ENCODE measurements around the gene RBMS3.
"Not testable (repeated sequence)": the region's sequence is repeated elsewhere in the genome, so short reads cannot be mapped to it uniquely, and the experiment has no call there.

Gene RBMS3

GRCh38 chr3:29280404-29281093, at the start of gene RBMS3:
Gene RBMS3 (plus strand): TSS chr3:29281071.
- Mint-ChIP-seq H3K27ac (peak within 1 kb of the TSS; percentile 96 to 98 (median 98)), H3K4me1 (peaks cover 37% of the 10 kb centered on the region), H3K27me3 (ENCODE audit: low read depth) (no peaks in the 10 kb centered on the region), H3K4me3 (peak within 1 kb of the TSS; percentile 87 to 96 (median 88)), H3K36me3 (ENCODE audit: low read depth) (no peaks in the 10 kb centered on the region), H3K9me3 (no peaks in the 10 kb centered on the region)
- TF ChIP-seq, protein P1, sequence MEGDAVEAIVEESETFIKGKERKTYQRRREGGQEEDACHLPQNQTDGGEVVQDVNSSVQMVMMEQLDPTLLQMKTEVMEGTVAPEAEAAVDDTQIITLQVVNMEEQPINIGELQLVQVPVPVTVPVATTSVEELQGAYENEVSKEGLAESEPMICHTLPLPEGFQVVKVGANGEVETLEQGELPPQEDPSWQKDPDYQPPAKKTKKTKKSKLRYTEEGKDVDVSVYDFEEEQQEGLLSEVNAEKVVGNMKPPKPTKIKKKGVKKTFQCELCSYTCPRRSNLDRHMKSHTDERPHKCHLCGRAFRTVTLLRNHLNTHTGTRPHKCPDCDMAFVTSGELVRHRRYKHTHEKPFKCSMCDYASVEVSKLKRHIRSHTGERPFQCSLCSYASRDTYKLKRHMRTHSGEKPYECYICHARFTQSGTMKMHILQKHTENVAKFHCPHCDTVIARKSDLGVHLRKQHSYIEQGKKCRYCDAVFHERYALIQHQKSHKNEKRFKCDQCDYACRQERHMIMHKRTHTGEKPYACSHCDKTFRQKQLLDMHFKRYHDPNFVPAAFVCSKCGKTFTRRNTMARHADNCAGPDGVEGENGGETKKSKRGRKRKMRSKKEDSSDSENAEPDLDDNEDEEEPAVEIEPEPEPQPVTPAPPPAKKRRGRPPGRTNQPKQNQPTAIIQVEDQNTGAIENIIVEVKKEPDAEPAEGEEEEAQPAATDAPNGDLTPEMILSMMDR (IDR thresholded peaks at IDR 0.05; ENCODE audit: unreplicated experiment in 3 of 3) = peak; percentile 58 to 61 (median 60)

DNA sequence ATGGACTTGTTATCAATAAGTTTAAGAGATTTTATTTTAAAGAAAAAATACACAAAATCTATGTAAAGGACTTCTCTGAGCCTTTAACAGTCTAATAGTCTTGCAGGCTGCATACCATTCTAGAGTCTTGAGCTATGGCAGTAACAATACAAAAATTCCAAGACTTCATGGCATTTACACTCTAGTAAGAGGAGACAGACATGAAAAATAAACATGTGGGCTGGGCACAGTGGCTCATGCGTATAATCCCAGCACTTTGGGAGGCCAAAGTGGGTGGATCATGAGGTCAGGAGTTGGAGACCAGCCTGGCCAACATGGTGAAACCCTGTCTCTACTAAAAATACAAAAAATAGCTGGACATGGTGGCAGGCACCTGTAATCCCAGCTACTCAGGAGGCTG, 47.7 kb upstream of the RBMS3 start:
- not testable (repeated sequence) for H3K4me3 Mint-ChIP-seq; H3K27me3 Mint-ChIP-seq (ENCODE audit: low read depth); H3K27ac Mint-ChIP-seq; H3K4me1 Mint-ChIP-seq; H3K36me3 Mint-ChIP-seq (ENCODE audit: low read depth)
- H3K9me3 Mint-ChIP-seq = peaks cover 15% of the 10 kb centered on the region

DNA sequence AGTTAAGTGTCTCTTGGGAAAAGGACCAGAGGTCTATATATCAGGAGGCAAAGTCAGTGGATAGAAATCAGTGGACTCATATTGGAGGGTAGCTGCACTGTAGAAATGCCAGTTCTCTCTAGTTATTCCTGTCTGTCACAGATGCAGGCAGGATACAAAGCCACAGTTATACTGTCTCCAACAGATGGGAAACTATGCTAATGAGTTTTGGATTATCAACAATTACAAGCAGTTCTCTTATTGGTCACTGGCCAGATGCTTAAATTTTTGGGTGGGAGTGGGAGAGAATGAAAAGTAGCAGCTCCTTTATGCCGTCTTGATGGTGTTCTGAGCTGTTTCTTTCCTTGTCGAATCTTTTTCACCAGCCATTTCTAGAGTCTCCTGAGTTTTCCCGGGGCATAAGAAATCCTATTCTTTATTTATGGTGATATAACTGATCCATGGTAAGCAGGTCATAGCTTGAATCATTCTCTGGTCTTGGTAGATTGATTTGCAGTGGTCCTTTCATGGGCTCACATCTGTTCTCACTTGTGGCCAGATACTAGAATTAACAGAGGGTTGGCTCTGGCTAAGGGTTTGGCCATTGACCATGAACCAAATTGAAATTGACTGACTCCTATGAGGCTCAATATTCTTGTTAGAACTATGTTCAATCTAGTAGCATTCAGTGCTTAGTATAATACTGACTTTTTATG, 44.6 kb upstream of the RBMS3 start:
- Mint-ChIP-seq H3K36me3 (ENCODE audit: low read depth) (no peaks in the 10 kb centered on the region), H3K27me3 (ENCODE audit: low read depth) (no peaks in the 10 kb centered on the region), H3K27ac (no peak overlapping the region), H3K9me3 (peaks cover 11% of the 10 kb centered on the region), H3K4me3 (no peak overlapping the region), H3K4me1 (peaks cover 6% of the 10 kb centered on the region)
- TF ChIP-seq, protein P1 (IDR thresholded peaks at IDR 0.05; ENCODE audit: unreplicated experiment in 3 of 3) = no peak

DNA sequence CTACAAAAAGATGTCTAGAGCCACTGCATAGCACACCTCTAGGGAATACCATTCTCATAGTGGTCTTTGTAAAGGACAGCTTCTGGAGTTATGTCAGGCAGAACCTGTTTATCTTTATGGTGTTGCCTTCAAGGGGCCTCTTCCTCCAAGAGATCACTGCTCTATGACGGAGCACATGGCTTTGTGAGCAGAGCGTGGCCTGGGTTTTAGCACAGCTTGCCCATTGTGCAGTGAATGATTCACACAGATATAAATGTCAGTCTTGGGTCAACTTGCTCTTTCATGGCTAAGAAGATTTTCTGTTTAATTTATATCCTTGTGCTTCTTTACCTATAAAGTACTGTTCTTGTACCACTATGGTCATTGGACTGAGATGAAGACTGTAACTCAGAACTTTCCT, 41.5 kb upstream of the RBMS3 start:
- Mint-ChIP-seq H3K36me3 (ENCODE audit: low read depth) (no peaks in the 10 kb centered on the region), H3K27ac (no peak overlapping the region), H3K9me3 (peaks cover 8% of the 10 kb centered on the region), H3K4me1 (peaks cover 19% of the 10 kb centered on the region), H3K4me3 (no peak overlapping the region), H3K27me3 (ENCODE audit: low read depth) (no peaks in the 10 kb centered on the region)
- TF ChIP-seq, protein P1 (IDR thresholded peaks at IDR 0.05; ENCODE audit: unreplicated experiment in 3 of 3) = no peak

DNA sequence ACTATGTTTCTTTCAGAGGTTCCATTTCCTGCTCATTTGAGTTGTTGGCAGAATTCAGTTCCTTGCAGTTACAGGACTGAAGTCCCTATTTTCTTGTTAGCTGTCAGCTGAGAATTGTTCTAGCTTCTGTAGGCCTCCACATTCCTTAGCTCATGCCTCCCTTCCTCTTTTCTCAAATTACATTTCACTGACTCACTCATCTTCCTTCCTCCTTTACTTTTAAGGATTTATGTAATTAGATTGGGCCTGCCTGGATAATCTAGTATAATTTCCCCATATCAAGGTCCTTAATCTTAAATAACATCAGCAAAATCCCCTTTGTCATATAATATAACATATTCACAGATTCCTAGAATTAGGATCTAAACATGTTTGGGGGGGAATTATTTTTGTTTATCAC, 40.6 kb upstream of the RBMS3 start:
- peaks cover 6% of the 10 kb centered on the region for H3K9me3 Mint-ChIP-seq
- H3K4me1 Mint-ChIP-seq = peaks cover 19% of the 10 kb centered on the region
- H3K27ac Mint-ChIP-seq = no peak overlapping the region
- TF ChIP-seq, protein P1 (IDR thresholded peaks at IDR 0.05; ENCODE audit: unreplicated experiment in 3 of 3) = no peak
- no peak overlapping the region for H3K4me3 Mint-ChIP-seq
- no peaks in the 10 kb centered on the region for H3K27me3 Mint-ChIP-seq (ENCODE audit: low read depth)
- H3K36me3 Mint-ChIP-seq (ENCODE audit: low read depth) = no peaks in the 10 kb centered on the region

DNA sequence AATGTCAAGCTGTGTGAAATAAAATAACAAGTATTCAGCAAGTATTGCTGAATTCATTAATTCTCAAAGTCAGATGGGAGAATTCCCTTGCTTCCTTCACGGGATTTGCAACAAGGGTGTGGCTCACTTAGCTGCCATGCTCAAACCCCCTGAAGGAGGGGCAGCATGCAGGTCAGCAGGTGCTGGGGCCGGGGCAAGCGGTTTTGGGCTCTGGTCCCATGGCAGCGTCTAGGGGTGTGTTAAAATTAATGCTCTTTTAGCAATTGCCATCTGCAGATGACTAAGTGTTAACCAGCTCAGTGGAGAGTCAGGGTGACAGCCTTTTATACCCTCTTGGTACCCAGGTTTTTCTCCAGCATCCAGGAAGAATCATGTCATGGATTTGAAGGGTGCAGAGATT, 40.0 kb upstream of the RBMS3 start:
- TF ChIP-seq, protein P1 (IDR thresholded peaks at IDR 0.05; ENCODE audit: unreplicated experiment in 3 of 3) = no peak
- no peak overlapping the region for H3K4me3 Mint-ChIP-seq
- H3K27ac Mint-ChIP-seq = no peak overlapping the region
- H3K36me3 Mint-ChIP-seq (ENCODE audit: low read depth) = no peaks in the 10 kb centered on the region
- H3K4me1 Mint-ChIP-seq = peaks cover 19% of the 10 kb centered on the region
- H3K9me3 Mint-ChIP-seq = peaks cover 6% of the 10 kb centered on the region
- no peaks in the 10 kb centered on the region for H3K27me3 Mint-ChIP-seq (ENCODE audit: low read depth)
